Measurements from ENCODE around the gene CCL13.

DNA sequence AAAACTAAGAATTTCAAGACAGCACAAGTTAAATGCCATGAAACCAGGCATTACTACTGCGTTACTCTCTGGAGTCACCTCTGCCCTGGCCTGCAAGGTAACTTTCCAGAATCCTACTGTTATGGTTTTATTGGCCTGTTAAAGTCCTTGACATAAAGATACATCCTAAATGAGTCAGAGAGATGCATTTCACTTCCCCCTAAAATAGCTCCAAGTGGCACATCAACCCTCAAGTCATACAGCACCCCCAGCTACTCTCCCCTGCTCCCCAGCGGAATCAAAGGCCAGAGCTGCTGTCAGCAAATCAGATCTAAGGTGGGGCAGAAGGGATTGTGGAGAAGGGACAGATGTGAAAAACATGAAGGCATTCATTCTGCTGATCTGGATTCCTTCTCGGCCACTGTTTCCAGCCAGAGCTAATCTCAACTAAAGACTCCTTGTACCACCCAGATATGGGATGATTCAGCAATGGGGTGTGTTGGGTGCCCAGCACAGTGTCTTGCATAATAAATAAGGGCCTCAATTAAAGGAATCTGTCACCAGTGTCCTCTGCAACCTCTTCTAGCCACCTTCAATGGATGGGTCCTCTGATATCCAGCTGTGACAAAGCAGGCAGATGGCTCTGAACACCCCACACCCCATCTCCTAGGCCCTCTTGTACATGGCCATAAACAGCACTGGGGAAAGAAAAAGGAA, 15.3 kb downstream of the CCL13 start:
- TF ChIP-seq POLR2A (IDR thresholded peaks at IDR 0.05) (no peak), POLR2AphosphoS5 (IDR thresholded peaks at IDR 0.05) (no peak)
- TF ChIP-seq, protein P1, sequence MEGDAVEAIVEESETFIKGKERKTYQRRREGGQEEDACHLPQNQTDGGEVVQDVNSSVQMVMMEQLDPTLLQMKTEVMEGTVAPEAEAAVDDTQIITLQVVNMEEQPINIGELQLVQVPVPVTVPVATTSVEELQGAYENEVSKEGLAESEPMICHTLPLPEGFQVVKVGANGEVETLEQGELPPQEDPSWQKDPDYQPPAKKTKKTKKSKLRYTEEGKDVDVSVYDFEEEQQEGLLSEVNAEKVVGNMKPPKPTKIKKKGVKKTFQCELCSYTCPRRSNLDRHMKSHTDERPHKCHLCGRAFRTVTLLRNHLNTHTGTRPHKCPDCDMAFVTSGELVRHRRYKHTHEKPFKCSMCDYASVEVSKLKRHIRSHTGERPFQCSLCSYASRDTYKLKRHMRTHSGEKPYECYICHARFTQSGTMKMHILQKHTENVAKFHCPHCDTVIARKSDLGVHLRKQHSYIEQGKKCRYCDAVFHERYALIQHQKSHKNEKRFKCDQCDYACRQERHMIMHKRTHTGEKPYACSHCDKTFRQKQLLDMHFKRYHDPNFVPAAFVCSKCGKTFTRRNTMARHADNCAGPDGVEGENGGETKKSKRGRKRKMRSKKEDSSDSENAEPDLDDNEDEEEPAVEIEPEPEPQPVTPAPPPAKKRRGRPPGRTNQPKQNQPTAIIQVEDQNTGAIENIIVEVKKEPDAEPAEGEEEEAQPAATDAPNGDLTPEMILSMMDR (IDR thresholded peaks at IDR 0.05 in 8 of 11, conservative IDR thresholded peaks at IDR 0.05 in 3 of 11) = no peak
